CD14-positive monocyte (primary cell): ENCODE measurements around the gene TMEM209. TPM values are rescaled to one million over a fixed set of nuclear protein-coding genes. Genes with fewer than 3 reads are reported as not detected.
"Not testable (repeated sequence)": the region's sequence is repeated elsewhere in the genome, so short reads cannot be mapped to it uniquely, and the experiment has no call there.

Experiments
- DNase-seq, 3 donors: peaks; one replicate each; pipeline ENCODE4 v3.0.0-alpha.2; 2011 to 2022
- H2AFZ ChIP-seq: 2 replicates; pipeline ENCODE4 v1.6.0; 2012; ENCODE audit warnings: mild to moderate bottlenecking, low read depth, low read length, inconsistent platforms; ENCODE audit not compliant: insufficient read depth, poor library complexity, severe bottlenecking
- H3K27ac ChIP-seq, 2 donors: 1 replicate in 1 of 2; 2 replicates in 1 of 2; pipeline ENCODE4 v1.5.1; 2012 to 2013; ENCODE audit warnings: low read length in 2 of 2, control low read depth in 1 of 2, inconsistent platforms in 1 of 2, low read depth in 1 of 2, mild to moderate bottlenecking in 1 of 2
- H3K27me3 ChIP-seq, 2 donors: one replicate each; pipeline versions ENCODE4 v1.6.0 to v1.6.1; 2011 to 2013; ENCODE audit warnings: low read length in 2 of 2; ENCODE audit not compliant: control insufficient read depth in 2 of 2, insufficient read depth in 2 of 2
- H3K36me3 ChIP-seq, 2 donors: replicated peaks in 1 of 2; 1 replicate in 1 of 2; 2 replicates in 1 of 2; pipeline versions ENCODE4 v1.5.1 to v1.6.1; 2012 to 2013; ENCODE audit warnings: low read length in 2 of 2, control low read depth in 1 of 2, inconsistent platforms in 1 of 2, mild to moderate bottlenecking in 1 of 2; ENCODE audit not compliant: insufficient read depth in 2 of 2, control insufficient read depth in 1 of 2
- H3K4me1 ChIP-seq, 2 donors: 1 replicate in 1 of 2; 2 replicates in 1 of 2; pipeline versions ENCODE4 v1.5.1 to v1.6.1; 2012 to 2013; ENCODE audit warnings: low read length in 2 of 2, control low read depth in 1 of 2, inconsistent platforms in 1 of 2, mild to moderate bottlenecking in 1 of 2, moderate library complexity in 1 of 2; ENCODE audit not compliant: insufficient read depth in 2 of 2, control insufficient read depth in 1 of 2
- H3K4me2 ChIP-seq: replicated peaks from 2 replicates; pipeline ENCODE3; 2012; ENCODE audit warnings: low read length, moderate library complexity, mild to moderate bottlenecking; ENCODE audit not compliant: poor library complexity, severe bottlenecking; ENCODE audit errors: extremely low read depth
- H3K4me3 ChIP-seq, 3 experiments: fragments of 200-600 bp in 1 of 3; sonication (generic) in 1 of 3; replicated peaks in 1 of 3; 1 replicate in 2 of 3; 2 replicates in 1 of 3; pipeline ENCODE4 v1.5.1; 2011 to 2013; ENCODE audit warnings: low read length in 3 of 3, mild to moderate bottlenecking in 3 of 3, control low read depth in 2 of 3, low read depth in 2 of 3, inconsistent platforms in 1 of 3, moderate library complexity in 1 of 3
- H3K79me2 ChIP-seq: 2 replicates; pipeline ENCODE4 v1.6.0; 2012; ENCODE audit warnings: mild to moderate bottlenecking, control low read depth, inconsistent platforms, low read length, moderate library complexity; ENCODE audit not compliant: insufficient read depth
- H3K9ac ChIP-seq: 2 replicates; pipeline ENCODE4 v1.6.0; 2017; ENCODE audit warnings: low read length, mild to moderate bottlenecking; ENCODE audit not compliant: insufficient read depth, poor library complexity, severe bottlenecking
- H3K9me3 ChIP-seq, 2 donors: replicated peaks in 1 of 2; 1 replicate in 1 of 2; 2 replicates in 1 of 2; pipeline versions ENCODE4 v1.5.1 to v1.6.1; 2012 to 2013; ENCODE audit warnings: low read length in 2 of 2, control low read depth in 1 of 2; ENCODE audit not compliant: control insufficient read depth in 1 of 2, insufficient read depth in 1 of 2
- H4K20me1 ChIP-seq: 2 replicates; pipeline ENCODE4 v1.6.0; 2012; ENCODE audit warnings: mild to moderate bottlenecking, low read length, control low read depth, moderate library complexity; ENCODE audit not compliant: insufficient read depth
- H3K27ac Mint-ChIP-seq, 7 donors: one replicate each; pipeline ENCODE4 v1.8.0; 2020; ENCODE audit warnings: mild to moderate bottlenecking in 7 of 7, mixed read lengths in 7 of 7, moderate library complexity in 6 of 7, inconsistent platforms in 2 of 7
- H3K27me3 Mint-ChIP-seq, 3 donors: one replicate each; pipeline ENCODE4 v1.8.0; 2021 to 2022; ENCODE audit warnings: low read depth in 3 of 3, mild to moderate bottlenecking in 3 of 3, mixed read lengths in 3 of 3, moderate library complexity in 3 of 3, inconsistent platforms in 1 of 3
- H3K36me3 Mint-ChIP-seq, 2 donors: one replicate each; pipeline ENCODE4 v1.8.0; 2020; ENCODE audit warnings: mixed read lengths in 2 of 2, inconsistent platforms in 1 of 2, mild to moderate bottlenecking in 1 of 2
- H3K4me1 Mint-ChIP-seq: one replicate; pipeline ENCODE4 v1.8.0; 2020; ENCODE audit warnings: mild to moderate bottlenecking, mixed read lengths
- H3K4me3 Mint-ChIP-seq, 2 donors: one replicate each; pipeline ENCODE4 v1.8.0; 2020; ENCODE audit warnings: mild to moderate bottlenecking in 2 of 2, mixed read lengths in 2 of 2, moderate library complexity in 1 of 2
- H3K9me3 Mint-ChIP-seq, 7 donors: one replicate each; pipeline ENCODE4 v1.8.0; 2020 to 2022; ENCODE audit warnings: mixed read lengths in 7 of 7, mild to moderate bottlenecking in 6 of 7, moderate library complexity in 6 of 7, inconsistent platforms in 2 of 7
- CTCF ChIP-seq: fragments of 200-600 bp; IDR thresholded peaks from one replicate; pipeline ENCODE4 v1.8.0; 2022; ENCODE audit warnings: antibody characterized with exemption, mild to moderate bottlenecking
- WGBS: methylation state at CpG from one replicate; pipeline ENCODE4 v1.1.5; 2013; ENCODE audit warnings: missing lambda C conversion rate; ENCODE audit not compliant: insufficient coverage; 5-methylcytosine and 5-hydroxymethylcytosine counted together
- intact Hi-C, 2 donors: fragments of 100-400 bp; cut with micrococcal nuclease; formaldehyde crosslinking; loops; one replicate each; pipeline versions ENCODE4 v1.15.0 to v1.15.1; 2023
- polyA plus RNA-seq, 3 donors: library from polyadenylated mRNA; depleted of rRNA in 1 of 3; unstranded in 2 of 3; stranded (reverse) in 1 of 3; fragments of 300-500 nt in 2 of 3; fragments of >200 nt in 1 of 3; fragmentation: Illumina TruSeq in 2 of 3; gene quantifications; 1 replicate in 2 of 3; 2 replicates in 1 of 3; pipeline ENCODE4 v1.2.3, GENCODE V29; 2012 to 2021

Gene TMEM209
- polyA plus RNA-seq, 3 donors: 7.7 to 16.7 (median 9.6) TPM

GRCh38 chr7:130187360-130187759 lies 17.8 kb downstream of the TMEM209 start:
- H4K20me1 ChIP-seq: no peaks in the 10 kb centered on the region
- no peaks in the 10 kb centered on the region for H3K4me1 ChIP-seq
- H3K4me3 ChIP-seq: no peak overlapping the region
- no peaks in the 10 kb centered on the region for H3K9me3 ChIP-seq
- peaks cover 51 to 84% of the 10 kb centered on the region in 2 donors for H3K36me3 ChIP-seq
- no peak overlapping the region for H3K4me2 ChIP-seq
- H3K27ac Mint-ChIP-seq: no peak overlapping the region
- H3K4me1 Mint-ChIP-seq: no peaks in the 10 kb centered on the region
- H3K9me3 Mint-ChIP-seq: no peaks in the 10 kb centered on the region
- no peak overlapping the region for H3K27ac ChIP-seq
- no peaks in the 10 kb centered on the region for H3K27me3 Mint-ChIP-seq
- H3K36me3 Mint-ChIP-seq: peaks cover 60 to 67% of the 10 kb centered on the region in 2 donors
- no peak for DNase-seq
- TF ChIP-seq CTCF: no peak
- H3K9ac ChIP-seq: no peak overlapping the region
- WGBS: 100% methylated on average over 1 of the region's 2 CpGs
- no peak overlapping the region for H3K4me3 Mint-ChIP-seq
- H3K79me2 ChIP-seq: peaks cover 3% of the 10 kb centered on the region
- H2AFZ ChIP-seq: no peak overlapping the region
- H3K27me3 ChIP-seq: no peaks in the 10 kb centered on the region
- intact Hi-C loops: no loop called here

GRCh38 chr7:130184349-130184748 lies 20.9 kb downstream of the TMEM209 start:
- H3K4me1 ChIP-seq, H3K27me3 ChIP-seq, H3K4me3 Mint-ChIP-seq, H3K9me3 Mint-ChIP-seq, H3K9me3 ChIP-seq, H3K27ac ChIP-seq, H3K4me3 ChIP-seq, H2AFZ ChIP-seq, DNase-seq, H3K79me2 ChIP-seq, H3K4me1 Mint-ChIP-seq, H3K27ac Mint-ChIP-seq, H3K4me2 ChIP-seq, H3K27me3 Mint-ChIP-seq, intact Hi-C loops, H3K9ac ChIP-seq, H4K20me1 ChIP-seq: not testable (repeated sequence)
- H3K36me3 Mint-ChIP-seq: peaks cover 56 to 64% of the 10 kb centered on the region in 2 donors
- H3K36me3 ChIP-seq: peaks cover 51 to 83% of the 10 kb centered on the region in 2 donors
- WGBS: 100% methylated on average over 1 of the region's 5 CpGs
